ENCODE measurements around the gene HGD. TPM values are rescaled to one million over a fixed set of nuclear protein-coding genes. Genes with fewer than 3 reads are reported as not detected.
"Not testable (repeated sequence)": the region's sequence is repeated elsewhere in the genome, so short reads cannot be mapped to it uniquely, and the experiment has no call there.

HGD gene
- total RNA-seq, 1 donor from 2014 or later = 0.52 TPM

DNA sequence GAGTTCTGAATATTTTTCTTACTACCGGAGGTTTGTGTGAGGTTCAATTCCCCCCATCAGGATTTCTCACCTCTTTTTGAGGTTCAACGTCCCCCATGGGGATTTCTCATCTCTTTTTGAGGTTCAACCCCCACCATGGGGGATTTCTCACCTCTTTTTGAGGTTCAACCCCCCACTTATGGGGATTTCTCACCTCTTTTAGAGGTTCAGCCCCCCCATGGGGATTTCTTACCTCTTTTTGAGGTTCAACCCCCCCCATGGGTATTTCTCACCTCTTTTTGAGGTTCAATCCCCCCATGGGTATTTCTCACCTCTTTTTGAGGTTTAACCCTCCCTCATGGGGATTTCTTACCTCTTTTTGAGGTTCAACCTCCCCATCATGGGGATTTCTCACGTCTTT lies 59.6 kb downstream of the HGD start:
- no peaks in the 10 kb centered on the region for H3K79me2 ChIP-seq (ENCODE audit: insufficient read depth, low read length)
- Mint-ChIP-seq H3K4me3 (ENCODE audit: unreplicated experiment) (no peak overlapping the region), H3K9me3 (ENCODE audit: unreplicated experiment) (peaks cover 14% of the 10 kb centered on the region), H3K4me1 (ENCODE audit: low read depth, unreplicated experiment) (no peaks in the 10 kb centered on the region), H3K27ac (ENCODE audit: unreplicated experiment) (no peak overlapping the region), H3K27me3 (ENCODE audit: low read depth, unreplicated experiment) (no peaks in the 10 kb centered on the region), H3K36me3 (ENCODE audit: low read depth, unreplicated experiment) (no peaks in the 10 kb centered on the region)
- no peaks in the 10 kb centered on the region for H3K4me1 ChIP-seq (ENCODE audit: insufficient read depth, low read length)
- no peak for TF ChIP-seq EZH2 (IDR thresholded peaks at IDR 0.05; ENCODE audit: insufficient read depth, low read length)
- TF ChIP-seq, protein P1, sequence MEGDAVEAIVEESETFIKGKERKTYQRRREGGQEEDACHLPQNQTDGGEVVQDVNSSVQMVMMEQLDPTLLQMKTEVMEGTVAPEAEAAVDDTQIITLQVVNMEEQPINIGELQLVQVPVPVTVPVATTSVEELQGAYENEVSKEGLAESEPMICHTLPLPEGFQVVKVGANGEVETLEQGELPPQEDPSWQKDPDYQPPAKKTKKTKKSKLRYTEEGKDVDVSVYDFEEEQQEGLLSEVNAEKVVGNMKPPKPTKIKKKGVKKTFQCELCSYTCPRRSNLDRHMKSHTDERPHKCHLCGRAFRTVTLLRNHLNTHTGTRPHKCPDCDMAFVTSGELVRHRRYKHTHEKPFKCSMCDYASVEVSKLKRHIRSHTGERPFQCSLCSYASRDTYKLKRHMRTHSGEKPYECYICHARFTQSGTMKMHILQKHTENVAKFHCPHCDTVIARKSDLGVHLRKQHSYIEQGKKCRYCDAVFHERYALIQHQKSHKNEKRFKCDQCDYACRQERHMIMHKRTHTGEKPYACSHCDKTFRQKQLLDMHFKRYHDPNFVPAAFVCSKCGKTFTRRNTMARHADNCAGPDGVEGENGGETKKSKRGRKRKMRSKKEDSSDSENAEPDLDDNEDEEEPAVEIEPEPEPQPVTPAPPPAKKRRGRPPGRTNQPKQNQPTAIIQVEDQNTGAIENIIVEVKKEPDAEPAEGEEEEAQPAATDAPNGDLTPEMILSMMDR (IDR thresholded peaks at IDR 0.05; ENCODE audit: insufficient read depth, low read depth, low read length) = no peak
- H3K9me3 ChIP-seq (ENCODE audit: insufficient read depth, low read depth, low read length) = peaks cover 7% of the 10 kb centered on the region
- no peaks in the 10 kb centered on the region for H4K20me1 ChIP-seq (ENCODE audit: insufficient read depth, low read length)
- H3K27ac ChIP-seq (ENCODE audit: low read depth, low read length) = no peak overlapping the region
- no peak overlapping the region for H3K4me3 ChIP-seq (ENCODE audit: insufficient read depth, low read depth, low read length)
- no peak overlapping the region for H3K9ac ChIP-seq (ENCODE audit: low read length)
- FAIRE-seq (no peak), DNase-seq (ENCODE audit: low read depth) (no peak)
- no peak overlapping the region for H3K4me2 ChIP-seq (ENCODE audit: low read length)
- no peaks in the 10 kb centered on the region for H3K27me3 ChIP-seq (ENCODE audit: insufficient read depth, low read length)
- no peak overlapping the region for H2AFZ ChIP-seq (ENCODE audit: low read depth, low read length)
- no peaks in the 10 kb centered on the region for H3K36me3 ChIP-seq (ENCODE audit: insufficient read depth, low read length)

DNA sequence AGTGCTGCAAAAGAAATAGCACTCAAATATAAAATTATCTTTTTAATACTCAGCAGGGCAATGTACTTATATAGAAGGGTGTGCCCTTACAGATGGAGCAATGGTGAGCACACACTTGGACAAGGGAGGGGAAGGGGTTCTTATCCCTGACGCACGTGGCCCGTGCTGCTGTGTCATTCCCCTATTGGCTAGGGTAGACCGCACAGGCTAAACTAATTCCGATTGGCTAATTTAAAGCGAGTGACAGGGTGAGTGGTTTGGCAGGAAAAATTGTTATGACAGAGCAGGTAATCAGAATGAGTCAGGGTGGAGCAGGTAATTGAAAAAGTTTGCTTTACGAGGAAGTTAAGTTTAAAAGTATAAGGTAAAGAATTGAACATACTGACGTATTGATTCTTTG lies 65.3 kb downstream of the HGD start:
- H3K9me3 Mint-ChIP-seq (ENCODE audit: unreplicated experiment); H3K4me1 ChIP-seq (ENCODE audit: insufficient read depth, low read length); H3K4me3 ChIP-seq (ENCODE audit: insufficient read depth, low read depth, low read length); H3K27ac ChIP-seq (ENCODE audit: low read depth, low read length); H3K9me3 ChIP-seq (ENCODE audit: insufficient read depth, low read depth, low read length); H3K36me3 ChIP-seq (ENCODE audit: insufficient read depth, low read length); FAIRE-seq; H3K27me3 ChIP-seq (ENCODE audit: insufficient read depth, low read length); H3K4me1 Mint-ChIP-seq (ENCODE audit: low read depth, unreplicated experiment); H3K4me3 Mint-ChIP-seq (ENCODE audit: unreplicated experiment); H3K9ac ChIP-seq (ENCODE audit: low read length); H3K27me3 Mint-ChIP-seq (ENCODE audit: low read depth, unreplicated experiment); H2AFZ ChIP-seq (ENCODE audit: low read depth, low read length); H3K79me2 ChIP-seq (ENCODE audit: insufficient read depth, low read length); H3K27ac Mint-ChIP-seq (ENCODE audit: unreplicated experiment); H3K4me2 ChIP-seq (ENCODE audit: low read length); H4K20me1 ChIP-seq (ENCODE audit: insufficient read depth, low read length); DNase-seq (ENCODE audit: low read depth); H3K36me3 Mint-ChIP-seq (ENCODE audit: low read depth, unreplicated experiment): not testable (repeated sequence)

DNA sequence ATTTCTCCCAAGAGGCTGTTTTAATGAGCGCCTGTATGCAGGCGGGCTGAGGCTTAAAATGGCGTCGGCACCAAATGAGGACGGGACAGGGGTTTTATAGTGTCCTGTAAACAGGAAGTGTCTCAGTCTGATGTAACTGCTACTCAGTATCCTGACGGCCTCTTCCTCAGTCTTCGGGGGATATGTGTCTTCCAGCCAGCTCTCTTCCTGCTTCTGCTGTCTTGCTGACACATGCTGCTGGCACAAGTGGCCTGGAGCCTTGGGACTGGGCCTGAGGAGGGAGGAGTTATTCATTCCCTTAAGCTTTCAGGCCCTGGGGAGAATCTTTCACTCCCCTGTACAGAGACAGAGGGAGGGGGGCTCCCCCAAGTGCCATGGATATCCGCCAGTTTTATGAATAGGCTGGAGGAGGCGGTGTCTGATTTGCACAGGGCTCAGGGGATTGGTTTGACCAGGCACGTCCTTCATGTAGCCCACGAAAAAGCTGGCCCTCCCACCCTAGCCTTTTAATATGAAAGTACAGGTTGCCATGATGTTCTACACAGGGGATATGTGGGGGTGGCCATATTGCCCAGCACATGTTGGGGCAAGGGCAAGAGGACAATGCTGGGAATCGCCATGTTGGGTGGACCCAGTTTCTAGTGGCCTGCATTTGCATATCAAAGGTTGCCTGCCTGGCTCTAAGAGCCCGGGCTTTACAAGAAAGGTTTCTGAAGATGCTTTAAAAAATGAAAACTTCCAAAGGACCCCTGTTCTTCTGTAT lies 66.0 kb downstream of the HGD start:
- peak overlapping the region; percentile 21 for H3K27ac ChIP-seq (ENCODE audit: low read depth, low read length)

More for the DNA sequence above, 66.0 kb downstream of the HGD start:
- Histone ChIP-seq H2AFZ (ENCODE audit: low read depth, low read length) (peak overlapping the region; percentile 90), H3K9me3 (ENCODE audit: insufficient read depth, low read depth, low read length) (no peaks in the 10 kb centered on the region), H3K4me2 (ENCODE audit: low read length) (peak overlapping the region; percentile 60), H4K20me1 (ENCODE audit: insufficient read depth, low read length) (no peaks in the 10 kb centered on the region), H3K79me2 (ENCODE audit: insufficient read depth, low read length) (no peaks in the 10 kb centered on the region), H3K9ac (ENCODE audit: low read length) (peak overlapping the region; percentile 33), H3K4me1 (ENCODE audit: insufficient read depth, low read length) (peaks cover 4% of the 10 kb centered on the region), H3K4me3 (ENCODE audit: insufficient read depth, low read depth, low read length) (no peak overlapping the region), H3K36me3 (ENCODE audit: insufficient read depth, low read length) (no peaks in the 10 kb centered on the region), H3K27me3 (ENCODE audit: insufficient read depth, low read length) (no peaks in the 10 kb centered on the region)
- FAIRE-seq = no peak
- no peak overlapping the region for H3K4me3 Mint-ChIP-seq (ENCODE audit: unreplicated experiment)
- peak overlapping the region; percentile 69 for H3K27ac Mint-ChIP-seq (ENCODE audit: unreplicated experiment)
- no peaks in the 10 kb centered on the region for H3K36me3 Mint-ChIP-seq (ENCODE audit: low read depth, unreplicated experiment)
- TF ChIP-seq EZH2 (IDR thresholded peaks at IDR 0.05; ENCODE audit: insufficient read depth, low read length) = no peak
- TF ChIP-seq, protein P1 (IDR thresholded peaks at IDR 0.05; ENCODE audit: insufficient read depth, low read depth, low read length) = no peak
- H3K27me3 Mint-ChIP-seq (ENCODE audit: low read depth, unreplicated experiment) = no peaks in the 10 kb centered on the region
- H3K4me1 Mint-ChIP-seq (ENCODE audit: low read depth, unreplicated experiment) = no peaks in the 10 kb centered on the region
- peak; percentile 79 for DNase-seq (ENCODE audit: low read depth)
- no peaks in the 10 kb centered on the region for H3K9me3 Mint-ChIP-seq (ENCODE audit: unreplicated experiment)

Data from astrocyte (in vitro differentiated cells and primary cell).